Fibroblast of peridontal ligament (primary cell): ENCODE measurements around the gene RAD52.
A peak's percentile ranks its signal among the peaks of the same experiment; 100 is the strongest.

Experiments used
- DNase-seq: peaks from one replicate; pipeline ENCODE4 v3.0.0-alpha.2; 2010; ENCODE audit errors: extremely low read depth

The RAD52 gene

DNA sequence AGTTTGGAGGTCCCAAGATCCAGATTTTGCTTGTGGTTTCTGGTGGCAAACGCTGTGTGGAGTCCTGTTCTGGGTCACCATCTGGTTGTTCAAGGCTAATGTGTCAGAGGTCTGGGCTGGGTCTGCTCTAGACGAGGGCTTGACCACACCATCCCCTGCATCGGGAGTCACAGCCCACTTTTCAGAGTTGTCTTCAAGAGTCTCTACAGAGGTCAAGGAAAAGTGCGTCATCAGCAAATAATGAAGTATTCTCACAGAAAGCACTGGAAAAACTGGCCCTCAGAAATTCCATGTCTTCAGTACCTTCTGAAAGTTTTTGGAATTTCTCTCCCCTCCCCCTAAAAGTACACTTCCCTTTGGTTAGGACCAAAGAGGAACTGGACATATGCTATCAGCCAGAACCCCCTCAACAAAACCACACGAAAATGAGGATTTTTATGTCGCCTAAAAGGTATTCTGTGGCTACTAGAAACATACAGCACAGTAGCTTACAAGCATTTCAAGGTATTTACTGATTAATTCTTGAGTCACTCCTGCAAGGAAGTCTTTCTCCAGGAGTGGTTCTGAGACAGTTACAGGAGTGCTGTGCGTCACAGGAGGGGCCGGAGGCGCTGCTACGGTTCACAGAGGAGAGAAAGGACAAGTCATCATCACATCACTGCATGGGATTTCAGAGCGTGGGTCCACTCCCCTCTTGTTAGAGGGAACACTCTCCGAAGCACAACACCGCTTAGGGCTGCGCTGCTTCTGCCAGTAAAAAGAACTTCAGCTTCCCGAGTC, 35.4 kb downstream of the RAD52 start:
- peak; percentile 36 for DNase-seq

DNA sequence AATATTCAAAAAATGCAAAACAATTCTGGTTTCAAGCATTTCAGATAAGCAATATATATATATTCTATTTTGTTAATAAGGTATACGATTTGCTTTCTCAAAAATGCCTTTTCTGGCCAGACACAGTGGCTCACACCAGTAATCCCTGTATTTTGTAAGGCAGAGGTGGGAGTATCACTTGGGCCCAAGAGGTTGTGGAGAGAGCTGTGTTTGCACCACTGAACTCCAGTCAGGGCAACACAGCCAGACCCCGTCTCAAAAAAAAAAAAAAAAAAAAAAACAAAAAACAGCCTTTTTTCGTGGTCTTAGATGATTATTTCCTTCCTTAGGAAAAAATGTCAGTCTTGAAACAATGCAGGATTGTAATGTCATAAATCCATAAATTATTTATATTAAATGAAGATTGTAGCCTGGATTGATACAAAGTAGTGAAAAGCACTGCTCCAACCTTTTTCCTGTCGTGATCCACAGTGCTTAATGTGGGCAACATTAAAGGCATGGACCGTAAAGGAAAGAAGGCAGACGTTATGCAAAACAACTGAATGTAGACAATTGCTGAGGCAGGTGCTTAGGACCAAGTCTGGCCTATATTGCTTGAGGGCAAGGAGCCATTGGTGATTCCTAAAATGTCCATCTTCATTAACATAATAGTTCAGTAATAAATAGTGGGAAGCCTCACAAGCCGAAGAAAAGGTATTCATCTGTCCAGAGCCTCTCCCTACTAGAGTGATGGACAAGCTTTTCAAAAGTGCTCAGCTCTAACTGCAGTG, 36.8 kb downstream of the RAD52 start:
- no peak for DNase-seq

GRCh38 chr12:911191-911826, 38.2 kb downstream of the RAD52 start:
- no peak for DNase-seq

DNA sequence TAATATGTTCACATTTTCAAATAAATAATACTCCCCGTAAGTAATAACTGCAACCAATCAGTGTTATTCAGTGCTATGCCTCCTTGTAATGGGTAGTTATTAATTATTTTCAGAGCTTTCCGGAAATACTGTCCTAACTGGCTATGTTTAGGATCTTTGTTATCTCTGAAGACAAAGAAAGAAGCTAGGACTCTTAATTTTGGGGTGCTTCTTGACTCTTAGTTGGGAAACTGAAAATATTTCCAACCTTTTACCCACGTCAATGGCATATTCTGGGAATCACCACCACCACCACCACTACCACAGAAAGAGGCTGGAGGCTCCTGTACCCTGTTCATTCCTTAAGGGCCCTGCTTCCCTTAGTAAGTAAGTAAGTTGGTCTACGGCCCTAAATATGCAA, 39.1 kb downstream of the RAD52 start:
- DNase-seq: no peak

DNA sequence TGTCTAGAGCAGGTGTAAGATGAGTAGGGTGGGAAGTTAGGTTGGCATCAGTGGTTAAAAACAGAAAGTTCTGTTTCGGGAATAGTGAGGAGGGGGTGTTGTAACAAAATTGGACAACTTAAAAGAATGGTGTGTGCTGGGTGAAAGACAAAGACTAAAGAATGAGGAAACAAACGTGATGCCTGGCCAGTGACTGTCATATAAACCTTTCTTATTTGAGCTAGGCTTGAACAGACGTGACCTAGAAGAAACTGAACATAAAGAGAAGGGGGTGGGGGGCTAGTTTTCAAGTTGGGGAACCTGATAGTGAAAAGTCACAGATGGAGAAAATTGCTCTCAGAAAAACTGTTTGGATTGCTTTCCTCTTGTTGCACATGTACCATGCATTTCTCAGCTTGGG, 39.6 kb downstream of the RAD52 start:
- no peak for DNase-seq

DNA sequence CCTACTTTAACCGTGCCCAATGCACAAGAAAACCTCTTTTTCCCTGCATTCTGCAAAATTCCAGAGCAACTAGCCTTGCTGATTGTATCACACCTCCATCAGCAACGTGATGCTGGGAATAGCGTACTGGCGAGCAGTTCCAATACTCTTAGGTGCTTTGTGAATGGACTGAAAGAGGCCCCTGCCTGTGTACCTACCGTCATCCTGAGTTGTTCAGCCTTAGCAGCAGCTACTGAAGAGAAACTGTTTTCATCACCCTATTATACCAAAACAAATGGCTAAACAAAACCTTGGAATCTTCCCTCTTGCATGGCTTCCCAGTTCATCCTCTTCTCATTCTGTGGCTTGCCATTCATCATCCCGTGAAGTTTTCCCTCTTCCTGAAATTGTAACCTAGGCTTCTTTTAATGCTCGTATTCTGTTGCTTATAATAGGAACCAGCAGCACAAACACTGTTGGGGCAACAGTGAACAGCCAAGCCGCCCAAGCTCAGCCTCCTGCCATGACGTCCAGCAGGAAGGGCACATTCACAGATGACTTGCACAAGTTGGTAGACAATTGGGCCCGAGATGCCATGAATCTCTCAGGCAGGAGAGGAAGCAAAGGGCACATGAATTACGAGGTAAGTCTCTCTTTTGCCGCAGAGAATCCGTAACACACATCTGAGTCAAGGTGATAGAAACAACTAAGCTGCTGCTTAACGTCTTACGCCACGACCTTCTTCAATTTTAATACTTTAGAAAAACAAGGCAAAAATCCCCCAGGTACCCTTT, 41.9 kb downstream of the RAD52 start:
- DNase-seq: no peak

- no peak for DNase-seq
Observed at GRCh38 chr12:906062-906585, 43.4 kb downstream of the RAD52 start.

DNA sequence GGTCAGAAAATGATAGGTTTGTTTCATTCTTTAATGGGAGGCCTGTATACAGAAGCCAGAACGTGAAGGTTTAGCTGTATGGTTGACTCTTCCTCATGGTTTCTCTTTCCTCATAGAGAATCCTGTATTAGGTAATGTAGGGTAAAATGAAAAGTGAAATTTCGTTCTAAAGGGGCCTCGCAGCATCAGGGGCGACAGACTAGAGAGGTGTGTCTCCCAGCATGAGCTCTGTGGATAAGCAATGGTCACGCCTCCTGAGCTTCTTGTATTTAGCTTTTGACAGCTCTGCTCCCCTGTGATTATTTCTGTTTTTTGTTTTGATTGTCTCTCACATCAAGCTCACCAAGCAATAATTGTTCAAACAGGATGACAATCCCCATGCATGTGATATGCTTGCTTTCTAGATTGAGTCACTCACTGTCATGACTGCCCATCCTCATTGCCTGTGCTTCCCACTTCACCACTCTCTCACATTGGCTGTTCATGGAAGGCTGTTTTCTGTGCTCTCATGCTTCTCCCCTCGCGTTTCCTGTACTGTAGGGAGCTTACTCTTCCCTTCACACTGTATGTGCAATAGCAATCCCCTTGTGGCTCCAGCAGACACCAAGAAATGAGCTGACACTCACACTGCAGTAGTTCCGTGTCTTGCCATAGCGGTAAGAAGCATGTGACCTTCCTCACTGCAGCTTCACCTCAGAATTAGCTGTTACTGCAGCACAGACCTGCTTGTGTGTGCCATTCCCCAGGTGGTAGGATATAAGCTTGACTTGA, 44.0 kb downstream of the RAD52 start:
- DNase-seq: no peak

GRCh38 chr12:904010-904414, 45.5 kb downstream of the RAD52 start:
- no peak for DNase-seq

GRCh38 chr12:903055-903454, 46.4 kb downstream of the RAD52 start:
- DNase-seq: no peak

DNA sequence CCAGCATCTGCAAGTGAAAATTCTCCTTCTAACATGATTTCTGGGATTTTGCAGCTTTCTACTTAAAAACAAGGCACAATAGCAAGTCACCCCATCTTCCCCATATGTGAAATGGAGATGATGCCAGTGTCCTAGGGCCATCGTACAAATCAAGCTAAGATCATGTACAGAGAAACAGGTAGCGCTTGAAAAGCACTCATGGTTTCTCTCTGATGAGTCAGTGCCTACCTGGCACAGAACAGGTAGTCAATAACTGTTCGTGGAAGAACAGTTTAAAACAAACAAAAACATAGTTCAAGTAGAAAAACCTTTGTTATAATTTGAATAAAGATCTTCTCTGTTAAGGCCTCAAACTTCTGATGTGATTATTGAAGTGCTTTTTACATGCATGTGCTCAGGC, 46.9 kb downstream of the RAD52 start:
- DNase-seq: no peak

DNA sequence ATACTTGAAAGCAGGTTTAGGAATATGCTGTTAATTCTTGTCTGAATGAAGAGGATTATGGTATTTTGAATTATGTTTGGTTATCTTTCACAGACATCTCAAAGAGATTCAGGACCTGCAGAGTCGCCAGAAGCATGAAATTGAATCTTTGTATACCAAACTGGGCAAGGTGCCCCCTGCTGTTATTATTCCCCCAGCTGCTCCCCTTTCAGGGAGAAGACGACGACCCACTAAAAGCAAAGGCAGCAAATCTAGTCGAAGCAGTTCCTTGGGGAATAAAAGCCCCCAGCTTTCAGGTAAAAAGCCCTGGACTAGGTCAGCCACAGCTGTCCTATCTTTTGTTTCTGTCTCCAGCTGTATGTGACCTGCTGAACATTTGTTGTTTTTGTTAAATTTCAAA, 52.1 kb downstream of the RAD52 start:
- no peak for DNase-seq

GRCh38 chr12:896031-896430, 53.5 kb downstream of the RAD52 start:
- DNase-seq: no peak

- no peak for DNase-seq
Observed at GRCh38 chr12:894226-894625, 55.3 kb downstream of the RAD52 start.

DNA sequence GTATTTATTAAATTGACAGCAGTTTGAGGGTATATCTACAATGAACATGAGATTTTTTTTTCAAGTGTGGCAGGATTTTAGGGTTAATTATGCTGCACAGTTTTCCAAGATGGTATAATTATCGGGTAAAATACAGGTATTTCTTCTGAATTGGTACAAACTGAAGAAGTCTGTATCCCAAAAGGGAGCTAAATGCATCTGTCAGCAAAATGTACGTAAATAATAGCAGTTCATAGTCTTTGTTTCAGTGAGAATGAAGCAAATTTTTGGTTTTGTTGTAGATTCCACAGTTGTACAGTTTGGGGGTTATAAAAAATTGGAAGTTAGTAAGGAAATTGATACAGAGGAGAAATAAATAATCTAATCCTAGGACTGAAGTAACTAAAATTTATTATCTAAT, 63.3 kb downstream of the RAD52 start:
- DNase-seq: no peak

DNA sequence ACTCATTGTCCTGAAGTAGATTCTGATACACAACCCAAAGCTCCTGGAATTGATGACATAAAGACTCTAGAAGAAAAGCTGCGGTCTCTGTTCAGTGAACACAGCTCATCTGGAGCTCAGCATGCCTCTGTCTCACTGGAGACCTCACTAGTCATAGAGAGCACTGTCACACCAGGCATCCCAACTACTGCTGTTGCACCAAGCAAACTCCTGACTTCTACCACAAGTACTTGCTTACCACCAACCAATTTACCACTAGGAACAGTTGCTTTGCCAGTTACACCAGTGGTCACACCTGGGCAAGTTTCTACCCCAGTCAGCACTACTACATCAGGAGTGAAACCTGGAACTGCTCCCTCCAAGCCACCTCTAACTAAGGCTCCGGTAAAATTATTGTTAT, 63.8 kb downstream of the RAD52 start:
- DNase-seq: no peak

- DNase-seq: no peak
Observed at GRCh38 chr12:884746-885414, 64.6 kb downstream of the RAD52 start.

DNA sequence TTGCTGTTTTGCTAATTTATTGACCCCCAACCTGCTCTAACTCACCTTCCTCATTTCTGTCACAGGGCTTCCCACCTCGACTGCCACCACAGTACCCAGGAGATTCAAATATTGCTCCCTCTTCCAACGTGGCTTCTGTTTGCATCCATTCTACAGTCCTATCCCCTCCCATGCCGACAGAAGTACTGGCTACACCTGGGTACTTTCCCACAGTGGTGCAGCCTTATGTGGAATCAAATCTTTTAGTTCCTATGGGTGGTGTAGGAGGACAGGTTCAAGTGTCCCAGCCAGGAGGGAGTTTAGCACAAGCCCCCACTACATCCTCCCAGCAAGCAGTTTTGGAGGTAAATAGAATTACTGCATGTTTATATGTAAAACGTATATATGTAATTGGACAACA, 68.8 kb downstream of the RAD52 start:
- no peak for DNase-seq

DNA sequence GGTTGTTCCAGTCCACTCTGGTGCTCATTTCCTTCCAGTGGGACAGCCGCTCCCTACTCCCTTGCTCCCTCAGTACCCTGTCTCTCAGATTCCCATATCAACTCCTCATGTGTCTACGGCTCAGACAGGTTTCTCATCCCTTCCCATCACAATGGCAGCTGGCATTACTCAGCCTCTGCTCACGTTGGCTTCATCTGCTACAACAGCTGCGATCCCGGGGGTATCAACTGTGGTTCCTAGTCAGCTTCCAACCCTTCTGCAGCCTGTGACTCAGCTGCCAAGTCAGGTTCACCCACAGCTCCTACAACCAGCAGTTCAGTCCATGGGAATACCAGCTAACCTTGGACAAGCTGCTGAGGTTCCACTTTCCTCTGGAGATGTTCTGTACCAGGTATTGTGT, 69.9 kb downstream of the RAD52 start:
- DNase-seq: peak; percentile 85

GRCh38 chr12:873954-874353, 75.5 kb downstream of the RAD52 start:
- no peak for DNase-seq

DNA sequence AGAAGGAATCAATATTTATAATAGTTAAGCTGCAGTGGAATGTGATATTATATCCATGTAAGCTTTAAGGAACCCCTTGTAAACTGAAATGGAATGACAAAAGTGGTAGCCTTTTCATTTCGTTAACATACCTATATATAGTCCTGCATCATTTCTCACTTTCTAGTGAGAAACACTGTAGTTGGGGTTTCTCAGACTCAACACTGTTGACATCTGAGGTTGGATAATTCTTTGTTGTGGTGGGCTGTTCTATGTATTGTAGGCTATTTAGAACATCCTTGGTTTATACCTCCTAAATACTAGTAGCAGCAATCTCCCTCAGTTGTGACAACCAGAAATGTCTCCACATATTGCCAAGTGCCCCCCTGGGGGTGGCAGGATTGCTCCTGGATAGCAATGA, 79.1 kb downstream of the RAD52 start:
- no peak for DNase-seq
